Measurements from ENCODE around the gene CCDC63. TPM values are rescaled to one million over a fixed set of nuclear protein-coding genes. Genes with fewer than 3 reads are reported as not detected.

Gene CCDC63
- total RNA-seq: not detected

DNA sequence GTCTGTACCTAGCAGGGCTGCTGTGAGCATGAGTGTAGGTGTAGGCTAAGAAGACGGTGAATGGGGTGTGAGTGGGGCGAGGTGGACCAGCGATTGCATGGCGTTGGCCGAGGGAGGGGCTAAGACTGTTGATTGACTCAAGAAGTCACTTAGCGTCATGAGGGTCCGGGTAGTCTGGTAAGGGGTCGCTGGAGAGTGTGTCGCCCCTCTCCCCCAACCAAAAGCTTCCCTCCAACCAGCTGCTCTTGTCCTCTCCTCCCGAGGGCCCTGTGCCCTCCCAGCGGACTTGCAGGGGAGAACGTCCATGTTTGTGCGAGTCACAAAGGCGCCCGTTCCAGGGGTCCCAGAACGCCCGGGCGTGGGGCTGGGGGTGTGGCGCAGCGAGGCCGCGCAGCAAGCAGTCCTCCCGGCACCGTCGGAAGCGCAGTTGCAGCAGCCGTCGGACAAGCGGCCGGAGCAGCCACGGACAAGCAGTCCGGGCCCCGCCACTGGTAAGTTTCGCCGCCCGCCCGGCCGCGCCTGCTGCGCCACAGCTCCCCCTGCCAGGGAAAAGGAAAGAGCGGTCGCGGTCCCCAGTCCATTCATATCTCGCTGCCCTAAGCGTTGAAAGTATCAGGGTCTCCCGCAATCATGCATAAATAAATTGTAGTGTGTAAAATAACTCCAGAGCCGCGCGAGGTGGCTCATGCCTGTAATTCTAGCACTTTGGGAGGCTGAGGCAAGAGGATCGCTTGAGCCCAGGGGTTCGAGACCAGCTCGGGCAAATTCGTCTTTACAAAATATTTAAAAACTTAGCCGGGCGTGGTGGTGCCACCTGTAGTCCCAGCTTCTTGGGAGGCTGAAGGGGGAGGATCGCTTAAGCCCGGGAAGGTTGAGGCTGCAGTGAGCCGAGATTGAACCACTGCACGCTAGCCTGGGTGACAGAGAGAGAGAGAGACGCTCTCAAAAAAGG lies at the start of gene CCDC63:
TSS of gene CCDC63 (plus strand) at position 373 of the 952 bp plus-strand sequence. CDS start 5,968 bp downstream, outside the sequence.
- DNase-seq: no peak

DNA sequence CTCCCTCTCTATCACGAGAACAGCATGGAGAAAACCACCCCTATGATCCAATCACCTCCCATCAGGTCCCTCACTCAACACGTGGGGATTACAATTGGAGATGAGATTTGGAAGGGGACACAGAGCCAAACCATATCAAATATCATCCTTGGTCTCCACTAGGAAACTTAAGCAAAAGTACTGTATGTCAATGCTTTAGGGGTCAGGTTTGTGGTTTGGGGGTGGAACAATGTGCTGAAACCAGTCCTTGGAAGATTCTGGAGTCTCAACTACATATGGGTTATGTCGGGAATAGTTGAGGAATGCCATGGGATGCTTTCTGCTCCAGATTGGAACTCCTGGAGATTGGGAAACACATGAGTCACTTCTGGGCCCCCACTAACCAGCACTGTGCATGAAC lies 48.3 kb upstream of the CCDC63 start:
- DNase-seq: no peak

GRCh38 chr12:110802489-110802888 lies 44.3 kb upstream of the CCDC63 start:
- no peak for DNase-seq

- DNase-seq: no peak
These were observed 42.4 kb upstream of the CCDC63 start for GRCh38 chr12:110804406-110804805.

- DNase-seq: no peak
These were observed 39.1 kb upstream of the CCDC63 start for GRCh38 chr12:110807640-110808039.

- DNase-seq: no peak
These were observed 37.6 kb upstream of the CCDC63 start for GRCh38 chr12:110809149-110809548.

- DNase-seq: no peak
These were observed 34.8 kb upstream of the CCDC63 start for GRCh38 chr12:110811972-110812371.

DNA sequence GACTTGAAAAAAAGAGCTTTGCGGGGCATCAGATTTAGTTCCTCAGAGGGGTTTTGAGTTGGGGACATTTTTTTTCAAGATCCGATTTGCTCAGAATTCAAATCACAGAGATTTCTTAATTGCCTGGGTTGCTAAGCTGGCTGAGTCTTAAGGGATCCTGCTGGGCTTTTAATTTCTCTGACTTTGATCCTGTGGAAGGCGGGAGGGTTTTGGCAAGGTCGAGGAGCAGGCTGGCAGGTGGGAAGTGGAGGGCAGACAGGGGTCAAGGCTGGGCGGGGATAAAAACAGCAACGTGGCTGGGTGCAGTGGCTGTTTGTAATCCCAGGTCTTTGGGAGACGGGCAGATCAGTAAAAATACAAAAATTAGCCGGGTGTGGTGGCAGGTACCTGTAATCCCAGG lies 33.5 kb upstream of the CCDC63 start:
- DNase-seq: no peak

- no peak for DNase-seq
These were observed 33.0 kb upstream of the CCDC63 start for GRCh38 chr12:110813756-110814155.

GRCh38 chr12:110816248-110816647 lies 30.5 kb upstream of the CCDC63 start:
- DNase-seq: no peak

- DNase-seq: no peak
These were observed 30.0 kb upstream of the CCDC63 start for GRCh38 chr12:110816779-110817178.

GRCh38 chr12:110818511-110818910 lies 28.3 kb upstream of the CCDC63 start:
- no peak for DNase-seq

- DNase-seq: no peak
These were observed 27.6 kb upstream of the CCDC63 start for GRCh38 chr12:110819150-110819549.

GRCh38 chr12:110819646-110820045 lies 27.1 kb upstream of the CCDC63 start:
- DNase-seq: no peak

GRCh38 chr12:110821917-110822316 lies 24.9 kb upstream of the CCDC63 start:
- no peak for DNase-seq

DNA sequence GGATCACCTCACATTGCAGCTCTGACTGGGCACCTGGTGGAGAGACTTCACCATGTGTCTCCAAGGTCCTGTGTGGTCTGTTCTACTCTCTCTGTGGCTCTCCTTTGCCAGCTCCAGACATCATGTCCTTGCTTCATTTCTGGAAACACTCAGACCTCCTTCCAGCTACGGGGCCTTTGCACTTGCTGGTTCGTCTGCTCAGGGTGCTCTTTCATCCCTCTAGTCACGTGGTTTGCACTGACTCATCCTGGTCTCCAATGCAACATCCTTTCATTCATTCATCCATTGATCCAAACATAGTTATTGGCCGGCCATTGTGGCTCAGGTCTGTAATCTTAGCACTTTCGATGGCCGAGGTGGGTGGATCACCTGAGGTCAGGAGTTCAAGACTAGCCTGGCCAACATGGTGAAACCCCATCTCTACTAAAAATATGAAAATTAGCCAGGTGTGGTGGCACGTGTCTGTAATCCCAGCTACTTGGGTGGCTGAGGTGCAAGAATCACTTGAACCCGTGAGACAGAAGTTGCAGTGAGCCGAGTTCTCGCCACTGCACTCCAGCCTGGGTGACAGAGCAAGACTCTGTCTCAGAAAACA lies 23.9 kb upstream of the CCDC63 start:
- DNase-seq: no peak

DNA sequence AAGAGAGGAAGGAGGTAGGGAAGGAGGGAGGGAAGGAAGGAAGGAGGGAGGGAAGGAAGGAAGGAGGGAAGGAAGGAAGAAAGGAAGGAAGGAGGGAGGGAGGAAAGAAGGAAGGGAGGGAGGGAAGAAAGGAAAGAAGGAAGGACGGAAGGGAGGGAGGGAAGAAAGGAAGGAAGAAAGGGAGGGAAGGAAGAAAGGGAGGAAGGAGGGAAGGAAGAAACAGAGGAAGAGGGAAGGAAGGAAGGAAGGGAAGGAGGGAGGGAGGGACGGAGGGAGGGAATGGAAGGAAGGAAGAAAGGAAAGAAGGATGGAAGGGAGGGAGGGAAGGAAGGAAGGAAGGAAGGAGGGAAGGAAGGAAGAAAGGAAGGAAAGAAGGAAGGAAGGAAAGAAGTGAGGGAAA lies 22.4 kb upstream of the CCDC63 start:
- no peak for DNase-seq

GRCh38 chr12:110825530-110825929 lies 21.3 kb upstream of the CCDC63 start:
- no peak for DNase-seq

GRCh38 chr12:110826592-110827200 lies 20.1 kb upstream of the CCDC63 start:
- DNase-seq: peak; percentile 86

GRCh38 chr12:110829308-110829707 lies 17.5 kb upstream of the CCDC63 start:
- DNase-seq: no peak

DNA sequence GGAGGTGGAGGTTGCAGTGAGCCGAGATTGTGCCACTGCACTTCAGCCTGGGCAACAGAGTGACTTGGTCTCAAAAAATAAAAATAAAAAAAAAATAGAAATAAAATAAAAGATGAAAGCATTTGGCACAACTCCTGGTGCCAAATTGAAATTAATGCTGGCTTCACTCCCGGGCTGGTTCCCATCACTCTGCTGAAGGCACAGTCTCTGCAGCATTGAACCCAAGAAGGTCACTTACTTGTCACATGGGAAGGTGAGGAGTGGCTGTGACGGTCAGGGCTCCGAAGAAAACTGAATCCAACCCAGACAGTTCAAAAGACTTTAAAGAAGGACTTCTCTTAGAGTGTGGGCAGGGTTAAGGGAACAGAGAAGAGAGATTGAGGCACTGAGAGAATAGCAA lies 10.5 kb upstream of the CCDC63 start:
- no peak for DNase-seq

GRCh38 chr12:110841007-110841406 lies 5.8 kb upstream of the CCDC63 start:
- DNase-seq: no peak

GRCh38 chr12:110844131-110844530 lies 2.7 kb upstream of the CCDC63 start:
- no peak for DNase-seq

All from skin of body (tissue), 2 donors.